GM18505 (cell line): ENCODE results near the gene CARM1.

Source experiments
- ATAC-seq: cut with Tn5 transposase; IDR thresholded peaks from one replicate; pipeline ENCODE4 v1.9.1; 2021; ENCODE audit not compliant: unreplicated experiment
- POLR2A ChIP-seq: IDR thresholded peaks from 4 replicates; pipeline ENCODE4 v1.6.1; 2011; ENCODE audit warnings: borderline replicate concordance; ENCODE audit not compliant: insufficient read depth, insufficient read length; ENCODE audit errors: extremely low read depth

CARM1 gene

DNA sequence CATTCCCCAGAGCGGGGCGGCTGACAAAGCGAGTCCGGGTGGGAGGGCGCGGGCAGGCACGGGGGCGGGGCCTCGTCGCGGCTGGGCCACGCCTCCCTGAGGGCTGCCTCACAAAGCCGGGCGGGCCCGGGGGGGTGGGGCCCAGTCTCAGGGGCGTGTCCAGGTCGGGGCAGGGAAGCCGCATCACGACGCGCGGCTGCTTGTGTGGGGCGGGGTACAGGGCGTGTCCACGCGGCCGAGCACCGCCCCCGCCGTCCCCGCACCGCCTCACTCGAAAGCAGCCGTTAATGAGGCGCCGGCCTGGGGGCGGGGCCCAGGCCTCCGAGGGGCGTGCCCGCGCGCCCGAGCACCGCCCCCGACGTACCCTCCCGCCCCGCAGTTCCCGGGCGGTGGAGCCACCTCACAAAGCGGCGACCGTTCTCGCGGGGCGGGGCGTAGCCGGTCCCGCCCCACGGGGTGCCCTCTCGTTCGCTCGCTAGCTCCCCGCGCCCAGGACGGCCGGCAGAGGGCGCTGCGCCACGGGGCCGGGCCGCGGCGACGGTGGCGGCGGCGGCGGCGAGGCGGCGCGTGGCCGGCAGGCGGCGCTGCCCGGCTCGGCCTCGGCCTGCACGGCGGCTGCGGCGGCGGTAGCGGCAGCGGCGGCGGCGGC lies at the start of gene CARM1:
CARM1 (plus strand) TSS at position 599 of the 649 bp plus-strand sequence. CDS start 150 bp downstream, outside the sequence.
- peak; percentile 71 for ATAC-seq
- peak; percentile 34 for TF ChIP-seq POLR2A

DNA sequence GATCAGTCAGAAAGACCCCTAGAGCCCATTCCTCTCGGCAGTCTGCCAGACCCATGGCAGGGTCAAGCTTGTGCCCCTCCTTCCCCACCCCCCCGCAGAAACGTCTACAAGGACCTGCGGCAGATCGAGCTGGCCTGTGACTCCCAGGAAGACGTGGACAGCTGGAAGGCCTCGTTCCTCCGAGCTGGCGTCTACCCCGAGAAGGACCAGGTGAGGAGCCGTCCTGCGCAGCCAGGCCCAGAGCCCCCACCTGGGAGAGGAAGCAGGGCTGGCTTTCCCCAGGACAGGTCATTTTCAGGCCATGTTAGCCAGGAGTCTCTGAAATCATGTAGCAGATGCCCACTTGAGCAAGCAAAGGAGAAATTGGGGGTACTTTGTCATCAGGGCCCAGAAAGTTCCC lies 47.7 kb upstream of the CARM1 start:
- TF ChIP-seq POLR2A: no peak
- no peak for ATAC-seq

DNA sequence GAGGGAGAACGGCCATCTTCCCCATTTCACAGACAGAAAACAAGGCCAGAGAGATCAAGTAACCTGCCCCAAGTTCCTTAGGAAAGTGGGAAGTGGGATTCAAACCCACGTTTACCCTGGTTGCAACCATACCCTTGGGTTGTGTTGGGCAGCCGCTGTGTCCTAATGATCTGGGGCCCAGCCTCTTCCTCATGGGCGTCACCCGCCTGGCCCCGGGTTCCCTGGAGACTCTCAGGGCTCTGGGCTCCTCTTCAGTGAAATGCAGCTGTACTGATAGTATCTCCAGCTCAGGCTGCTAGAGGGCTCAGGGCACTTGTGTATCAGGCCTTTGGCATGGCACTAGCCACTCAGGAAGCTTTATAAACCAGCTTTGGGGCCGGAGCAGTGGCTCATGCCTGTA lies 45.1 kb upstream of the CARM1 start:
- TF ChIP-seq POLR2A: no peak
- ATAC-seq: no peak

DNA sequence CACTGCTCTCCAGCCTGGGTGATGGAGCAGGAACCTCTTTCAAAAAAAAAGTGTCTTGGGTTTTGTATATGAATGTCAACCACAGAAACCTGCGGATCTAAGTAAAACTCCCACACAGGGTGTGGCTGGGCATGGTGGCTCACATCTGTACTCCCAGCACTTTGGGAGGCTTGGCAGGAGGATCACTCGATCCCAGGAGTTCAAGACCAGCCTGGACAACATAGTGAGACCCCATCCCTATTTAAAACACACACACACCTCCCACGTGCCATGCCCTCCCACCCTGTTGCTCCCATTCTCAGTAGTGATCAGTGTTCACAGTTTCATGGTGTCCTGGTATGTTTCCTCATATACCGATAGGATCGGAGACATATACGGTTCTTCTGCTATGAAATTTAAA lies 44.5 kb upstream of the CARM1 start:
- ATAC-seq: no peak
- TF ChIP-seq POLR2A: no peak

DNA sequence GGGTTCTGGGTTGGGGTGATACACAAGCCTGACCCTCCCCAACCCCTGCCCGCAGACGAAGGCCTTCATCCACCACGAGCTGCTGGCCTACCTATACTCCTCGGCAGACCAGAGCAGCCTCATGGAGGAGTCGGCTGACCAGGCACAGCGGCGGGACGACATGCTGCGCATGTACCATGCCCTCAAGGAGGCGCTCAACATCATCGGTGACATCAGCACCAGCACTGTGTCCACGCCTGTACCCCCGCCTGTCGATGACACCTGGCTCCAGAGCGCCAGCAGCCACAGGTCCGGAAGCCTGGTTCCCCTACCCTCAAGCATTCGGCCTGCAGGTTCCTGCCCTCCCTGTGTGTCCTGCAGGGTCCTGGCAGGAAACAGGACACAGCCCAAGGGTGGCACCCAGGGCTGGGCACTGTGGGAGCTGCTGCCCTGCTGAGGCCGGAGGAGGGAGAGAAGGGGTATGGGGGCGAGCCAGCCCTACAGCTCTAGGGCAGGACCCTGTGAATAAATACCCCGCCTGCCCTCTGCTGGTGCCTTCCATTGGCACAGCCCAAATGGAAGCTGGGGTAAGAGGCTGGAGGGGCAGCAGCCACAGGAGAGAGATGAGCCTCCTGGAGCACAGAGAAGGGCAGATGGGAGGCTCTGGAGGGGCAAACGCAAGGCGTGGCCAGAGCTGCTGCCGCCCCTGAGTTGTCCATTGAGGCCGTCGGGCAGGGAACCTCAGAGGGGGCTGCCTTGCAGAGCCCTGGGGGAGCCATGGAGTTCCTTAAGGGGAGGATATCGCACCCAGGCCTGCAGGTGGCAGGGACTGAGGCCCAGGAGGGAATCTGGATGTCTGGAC lies 42.2 kb upstream of the CARM1 start:
- TF ChIP-seq POLR2A: no peak
- no peak for ATAC-seq

DNA sequence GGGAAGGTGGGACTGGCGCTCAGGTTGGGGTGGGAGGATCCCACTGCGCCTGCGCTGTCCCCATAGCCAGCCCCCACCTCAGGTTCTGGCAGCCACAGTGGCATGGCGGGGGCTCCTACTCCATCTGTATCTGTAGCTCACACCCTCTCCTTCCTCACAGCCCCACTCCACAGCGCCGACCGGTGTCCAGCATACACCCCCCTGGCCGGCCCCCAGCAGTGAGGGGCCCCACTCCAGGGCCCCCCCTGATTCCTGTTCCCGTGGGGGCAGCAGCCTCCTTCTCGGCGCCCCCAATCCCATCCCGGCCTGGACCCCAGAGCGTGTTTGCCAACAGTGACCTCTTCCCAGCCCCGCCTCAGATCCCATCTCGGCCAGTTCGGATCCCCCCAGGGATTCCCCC lies 41.4 kb upstream of the CARM1 start:
- TF ChIP-seq POLR2A: no peak
- no peak for ATAC-seq

DNA sequence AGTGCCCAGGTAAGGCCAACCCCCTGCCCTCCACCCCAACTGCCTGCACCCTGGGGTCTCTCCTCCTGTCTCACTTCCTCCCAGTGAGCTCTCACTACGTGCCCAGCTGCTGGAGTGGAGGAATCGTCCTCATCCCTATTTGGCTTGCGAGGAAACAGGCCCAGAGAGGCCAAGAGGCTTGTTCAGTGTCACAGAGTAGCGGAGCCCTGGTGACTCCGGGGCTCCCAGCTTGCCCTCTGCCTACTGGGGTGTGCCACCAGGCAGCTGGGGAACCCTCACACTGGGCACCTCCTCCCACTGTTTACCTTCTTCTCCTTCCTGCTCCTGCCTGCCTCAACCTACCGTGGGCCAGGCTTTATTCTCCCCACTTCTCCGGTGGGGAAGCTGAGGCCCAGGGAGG lies 41.0 kb upstream of the CARM1 start:
- TF ChIP-seq POLR2A: no peak
- ATAC-seq: no peak

DNA sequence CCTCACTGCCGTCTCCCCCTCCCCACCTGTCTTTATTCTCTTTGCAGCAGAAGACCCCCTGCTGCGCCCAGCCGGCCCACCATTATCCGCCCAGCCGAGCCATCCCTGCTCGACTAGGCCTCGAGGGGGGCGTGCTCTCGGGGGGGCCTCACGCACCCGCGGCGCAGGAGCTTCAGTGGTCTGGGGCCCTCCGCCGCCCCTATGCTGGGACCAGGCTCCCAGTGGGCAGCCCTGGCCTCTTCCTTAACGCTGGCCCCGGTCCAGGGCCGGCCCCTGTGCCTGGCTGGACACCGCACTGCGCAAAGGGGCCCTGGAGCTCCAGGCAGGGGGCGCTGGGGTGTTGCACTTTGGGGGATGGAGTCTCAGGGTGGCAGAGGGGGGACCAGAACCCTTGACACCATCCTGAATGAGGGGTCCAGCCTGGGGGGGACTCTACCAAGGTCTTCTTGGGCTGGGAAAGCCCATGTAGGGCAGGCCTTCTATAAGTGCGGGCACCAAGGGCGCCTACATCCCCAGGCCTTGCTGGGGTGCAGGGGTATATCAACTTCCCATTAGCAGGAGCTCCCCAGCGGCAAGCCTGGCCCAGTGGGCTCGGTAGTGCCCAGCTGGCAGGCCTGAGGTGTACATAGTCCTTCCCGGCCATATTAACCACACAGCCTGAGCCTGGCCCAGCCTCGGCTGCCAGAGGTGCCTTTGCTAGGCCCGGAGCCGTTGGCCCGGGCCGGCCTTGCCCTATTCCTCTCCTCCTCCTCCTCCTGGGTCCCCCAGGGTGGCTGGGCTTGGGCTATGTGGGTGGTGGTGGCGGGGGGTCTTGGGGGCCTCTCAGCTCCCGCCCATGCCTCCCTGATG lies 40.2 kb upstream of the CARM1 start:
- no peak for TF ChIP-seq POLR2A
- no peak for ATAC-seq

DNA sequence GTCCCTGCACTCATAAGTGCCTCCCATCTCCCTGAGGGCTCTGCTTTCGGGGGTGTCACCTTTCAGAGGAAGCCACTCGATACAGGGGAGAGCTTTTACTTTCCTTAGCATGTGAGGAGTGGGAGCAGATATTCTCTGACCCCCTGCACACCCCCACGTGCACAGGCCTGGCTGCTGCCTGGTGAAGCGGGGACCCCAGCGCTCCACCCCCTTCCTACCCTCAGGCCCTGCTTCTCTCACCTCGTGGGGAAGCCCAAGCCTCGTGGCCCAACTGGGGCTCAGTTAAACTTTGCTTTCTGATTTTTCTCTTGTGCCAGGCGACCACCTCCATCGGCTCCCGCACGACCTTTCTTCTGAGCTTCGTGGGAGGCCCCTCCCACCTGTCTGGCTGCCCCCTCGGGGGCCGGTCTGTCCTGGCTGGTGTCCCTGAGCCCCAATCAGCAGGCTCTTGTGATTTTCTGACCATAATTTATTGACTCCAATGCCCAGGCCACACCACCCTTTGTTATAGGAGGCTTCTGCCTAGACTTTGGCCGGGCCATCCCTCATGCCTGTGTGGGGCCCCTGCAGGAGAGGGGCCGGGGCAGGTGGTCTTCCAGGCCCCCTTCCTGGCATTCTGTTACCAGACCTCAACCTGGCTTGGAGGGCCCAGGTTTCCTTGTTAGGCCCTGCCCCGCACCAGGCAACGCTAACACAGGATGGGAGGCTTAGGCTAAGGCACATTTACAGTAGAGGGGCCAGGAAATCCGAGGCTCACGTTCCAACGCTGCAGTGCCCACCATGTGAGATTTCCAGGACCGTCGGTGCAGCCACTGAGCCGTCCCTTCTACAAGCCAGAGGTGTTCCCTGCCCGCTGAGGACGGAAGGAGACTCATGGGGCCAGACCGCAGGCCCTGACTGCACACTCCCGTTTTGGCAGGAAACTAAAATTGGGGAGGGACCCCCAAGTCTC lies 39.1 kb upstream of the CARM1 start:
- TF ChIP-seq POLR2A: no peak
- no peak for ATAC-seq

DNA sequence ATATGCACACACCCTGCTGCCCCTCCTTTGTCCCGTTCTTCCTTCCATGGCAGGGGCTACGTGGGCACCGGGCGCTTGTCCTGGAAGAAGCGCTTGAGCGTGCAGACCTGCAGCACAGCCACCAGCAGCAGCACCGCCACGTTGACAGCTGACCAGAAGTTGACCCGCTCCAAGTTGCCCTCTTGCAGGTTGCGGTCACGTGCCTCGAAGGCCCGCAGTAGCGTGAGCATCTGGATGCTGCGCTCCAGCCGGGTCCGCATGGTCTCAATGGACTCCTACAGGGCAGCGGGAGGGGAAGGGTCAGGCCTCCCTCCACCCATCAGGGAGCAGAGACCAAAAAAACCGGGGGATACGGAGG lies 38.4 kb upstream of the CARM1 start:
- ATAC-seq: no peak
- no peak for TF ChIP-seq POLR2A

DNA sequence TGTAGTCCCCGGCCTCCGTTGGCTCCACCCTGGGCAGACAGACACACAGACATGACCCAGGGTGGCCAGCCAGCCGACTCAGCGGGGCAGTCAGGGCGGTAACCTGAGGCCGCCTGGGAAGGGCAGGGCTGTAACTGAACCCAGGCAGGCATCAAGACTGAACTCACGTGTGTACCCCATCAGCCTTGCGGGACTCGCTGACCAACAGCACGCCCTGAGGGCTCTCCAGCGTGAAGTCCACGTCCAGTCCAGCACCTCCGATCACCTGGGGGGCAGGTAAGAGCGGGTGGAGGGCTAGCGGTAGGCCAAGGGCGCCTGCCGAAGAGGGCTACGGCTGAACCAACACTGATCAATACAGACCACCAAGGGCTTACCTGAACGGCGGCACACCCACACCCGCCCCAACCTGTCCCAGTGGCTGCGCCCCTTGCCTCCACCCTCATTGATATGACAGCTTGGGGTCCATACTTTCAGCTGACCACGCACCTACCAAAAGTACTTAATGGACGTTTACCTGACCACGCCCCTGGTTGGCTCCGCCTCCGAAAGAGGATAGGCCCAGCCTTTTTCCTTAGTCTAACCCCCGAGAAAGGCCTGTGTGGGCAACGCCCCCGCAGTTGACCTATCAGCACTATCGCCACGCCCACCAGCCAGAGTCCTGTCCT lies 36.1 kb upstream of the CARM1 start:
- no peak for ATAC-seq
- no peak for TF ChIP-seq POLR2A
